GM04504 (cell line): ENCODE results near the gene CENPT.
"Not testable (repeated sequence)": the region's sequence is repeated elsewhere in the genome, so short reads cannot be mapped to it uniquely, and the experiment has no call there.

Experiments
- DNase-seq: peaks from one replicate; pipeline ENCODE4 v3.0.0-alpha.2; 2012; ENCODE audit warnings: low read depth

The CENPT gene

GRCh38 chr16:67874372-67874771 lies 26.9 kb upstream of the CENPT start:
- DNase-seq = no peak

GRCh38 chr16:67873435-67874370 lies 26.2 kb upstream of the CENPT start:
- no peak for DNase-seq

- peak; percentile 56 for DNase-seq
Observed at GRCh38 chr16:67872631-67873434, 25.3 kb upstream of the CENPT start, which contains the start of gene EDC4. Gene EDC4, plus strand, starts transcription at chr16:67873052. Its CDS starts 210 bp downstream, at chr16:67873262.

- DNase-seq = no peak
Observed at GRCh38 chr16:67872131-67872630, 24.7 kb upstream of the CENPT start.

GRCh38 chr16:67871256-67871655 lies 23.8 kb upstream of the CENPT start:
- no peak for DNase-seq

GRCh38 chr16:67869653-67870052 lies 22.2 kb upstream of the CENPT start:
- no peak for DNase-seq

GRCh38 chr16:67868290-67868689 lies 20.8 kb upstream of the CENPT start:
- DNase-seq = no peak

- no peak for DNase-seq
Observed at GRCh38 chr16:67865318-67865717, 17.8 kb upstream of the CENPT start.

GRCh38 chr16:67864594-67864993 lies 17.1 kb upstream of the CENPT start:
- no peak for DNase-seq

GRCh38 chr16:67864044-67864443 lies 16.6 kb upstream of the CENPT start:
- DNase-seq = not testable (repeated sequence)

GRCh38 chr16:67862623-67863583 lies 15.4 kb upstream of the CENPT start:
- DNase-seq = no peak

- no peak for DNase-seq
Observed at GRCh38 chr16:67861877-67862276, 14.4 kb upstream of the CENPT start.

- DNase-seq = no peak
Observed at GRCh38 chr16:67860589-67861398, 13.3 kb upstream of the CENPT start.

GRCh38 chr16:67858500-67858899 lies 11.0 kb upstream of the CENPT start:
- DNase-seq = no peak

- DNase-seq = peak; percentile 97
Observed at GRCh38 chr16:67857547-67858233, 10.2 kb upstream of the CENPT start.

- DNase-seq = no peak
Observed at GRCh38 chr16:67856927-67857546, 9.5 kb upstream of the CENPT start.

- DNase-seq = no peak
Observed at GRCh38 chr16:67855789-67856188, 8.3 kb upstream of the CENPT start.

GRCh38 chr16:67853670-67854069 lies 6.2 kb upstream of the CENPT start:
- DNase-seq = no peak

GRCh38 chr16:67848118-67848517 lies 625 bp upstream of the CENPT start:
- DNase-seq = no peak
